ENCODE measurements around the gene TWIST2.

Gene TWIST2

DNA sequence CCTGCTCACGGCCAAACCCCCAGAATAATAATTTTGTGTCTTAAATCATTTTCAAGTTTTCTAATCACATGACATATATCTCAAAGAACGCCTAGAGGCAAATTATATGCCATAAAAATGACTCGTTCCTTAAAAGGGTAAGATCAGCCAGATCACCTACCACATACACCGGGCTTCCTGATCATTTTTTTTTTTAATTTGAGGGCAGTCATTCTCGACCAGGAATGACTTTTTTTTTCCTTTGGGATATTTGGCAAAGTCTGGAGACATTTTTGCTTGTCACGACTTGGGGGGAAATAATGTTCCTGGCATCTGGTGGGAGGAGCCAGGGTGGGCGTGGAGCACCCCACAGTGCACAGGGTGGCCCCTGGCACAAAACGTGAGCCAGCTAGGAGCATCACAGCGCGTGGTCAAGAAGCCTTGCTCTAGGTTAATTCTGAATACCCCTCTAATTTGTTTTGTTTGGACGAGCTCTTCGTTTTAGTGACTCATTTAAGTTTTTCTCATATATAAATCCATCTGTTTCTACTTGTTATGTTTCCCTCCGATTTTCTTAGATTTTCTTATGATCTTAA is 94.9 kb downstream of the TWIST2 start:
- no peaks in the 10 kb centered on the region for H3K4me1 ChIP-seq (ENCODE audit: control insufficient read depth, insufficient read depth, low read length)
- H3K9me3 ChIP-seq (ENCODE audit: control insufficient read depth, insufficient read depth, low read depth, low read length): no peaks in the 10 kb centered on the region
- no peaks in the 10 kb centered on the region for H3K36me3 ChIP-seq (ENCODE audit: control insufficient read depth, insufficient read depth, low read length)
- no peak overlapping the region for H3K27ac ChIP-seq (ENCODE audit: low read depth, low read length)
- H3K4me3 ChIP-seq (ENCODE audit: low read depth, low read length): no peak overlapping the region
- H3K9ac ChIP-seq (ENCODE audit: low read length): no peak overlapping the region
- no peaks in the 10 kb centered on the region for H3K27me3 ChIP-seq (ENCODE audit: control insufficient read depth, insufficient read depth, low read length)

DNA sequence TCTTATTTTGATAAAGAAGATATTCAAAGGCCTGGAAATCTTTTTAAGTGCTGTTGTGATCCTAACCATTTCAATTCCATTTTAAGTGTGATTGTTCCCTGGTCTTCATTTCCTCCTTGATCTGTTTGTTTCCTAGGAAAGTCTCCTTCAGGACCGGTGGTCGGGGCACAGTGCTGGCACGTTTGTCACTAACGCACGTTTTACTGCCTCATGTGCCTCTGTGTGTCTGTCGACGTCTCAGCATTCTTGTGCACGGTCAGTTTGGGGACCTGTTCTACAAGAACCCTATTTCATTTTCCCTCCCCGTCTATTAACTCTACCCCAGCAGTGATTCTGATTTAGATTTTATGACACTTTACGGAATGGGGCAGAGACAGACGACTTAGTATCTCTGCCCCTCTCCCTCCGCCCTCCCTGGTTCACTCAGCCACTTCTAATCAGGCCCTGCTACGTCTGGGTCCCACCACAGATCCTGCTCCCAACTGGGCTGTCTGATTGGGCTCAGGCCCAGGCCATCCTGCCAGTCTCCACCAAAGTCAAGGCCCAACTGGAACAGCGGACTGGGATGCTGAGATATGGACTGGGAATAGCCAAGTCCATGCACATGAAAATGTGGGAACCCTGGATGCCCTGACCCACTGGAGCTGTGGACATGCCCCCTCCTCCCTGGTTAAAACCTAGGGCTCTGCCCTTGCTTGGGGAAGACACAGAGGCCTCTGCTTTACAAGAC is 95.6 kb downstream of the TWIST2 start:
- Histone ChIP-seq H3K9ac (ENCODE audit: low read length) (no peak overlapping the region), H3K36me3 (ENCODE audit: control insufficient read depth, insufficient read depth, low read length) (no peaks in the 10 kb centered on the region), H3K27me3 (ENCODE audit: control insufficient read depth, insufficient read depth, low read length) (no peaks in the 10 kb centered on the region), H3K4me3 (ENCODE audit: low read depth, low read length) (no peak overlapping the region), H3K4me1 (ENCODE audit: control insufficient read depth, insufficient read depth, low read length) (no peaks in the 10 kb centered on the region; the same call in 1 of the 2 replicates), H3K9me3 (ENCODE audit: control insufficient read depth, insufficient read depth, low read depth, low read length) (no peaks in the 10 kb centered on the region), H3K27ac (ENCODE audit: low read depth, low read length) (no peak overlapping the region)

GRCh38 chr2:238945433-238946150 is 97.7 kb downstream of the TWIST2 start:
- Histone ChIP-seq H3K9me3 (ENCODE audit: control insufficient read depth, insufficient read depth, low read depth, low read length) (no peaks in the 10 kb centered on the region), H3K27ac (ENCODE audit: low read depth, low read length) (no peak overlapping the region), H3K9ac (ENCODE audit: low read length) (no peak overlapping the region), H3K27me3 (ENCODE audit: control insufficient read depth, insufficient read depth, low read length) (no peaks in the 10 kb centered on the region), H3K4me1 (ENCODE audit: control insufficient read depth, insufficient read depth, low read length) (no peaks in the 10 kb centered on the region; the same call in 1 of the 2 replicates), H3K4me3 (ENCODE audit: low read depth, low read length) (no peak overlapping the region), H3K36me3 (ENCODE audit: control insufficient read depth, insufficient read depth, low read length) (no peaks in the 10 kb centered on the region)

DNA sequence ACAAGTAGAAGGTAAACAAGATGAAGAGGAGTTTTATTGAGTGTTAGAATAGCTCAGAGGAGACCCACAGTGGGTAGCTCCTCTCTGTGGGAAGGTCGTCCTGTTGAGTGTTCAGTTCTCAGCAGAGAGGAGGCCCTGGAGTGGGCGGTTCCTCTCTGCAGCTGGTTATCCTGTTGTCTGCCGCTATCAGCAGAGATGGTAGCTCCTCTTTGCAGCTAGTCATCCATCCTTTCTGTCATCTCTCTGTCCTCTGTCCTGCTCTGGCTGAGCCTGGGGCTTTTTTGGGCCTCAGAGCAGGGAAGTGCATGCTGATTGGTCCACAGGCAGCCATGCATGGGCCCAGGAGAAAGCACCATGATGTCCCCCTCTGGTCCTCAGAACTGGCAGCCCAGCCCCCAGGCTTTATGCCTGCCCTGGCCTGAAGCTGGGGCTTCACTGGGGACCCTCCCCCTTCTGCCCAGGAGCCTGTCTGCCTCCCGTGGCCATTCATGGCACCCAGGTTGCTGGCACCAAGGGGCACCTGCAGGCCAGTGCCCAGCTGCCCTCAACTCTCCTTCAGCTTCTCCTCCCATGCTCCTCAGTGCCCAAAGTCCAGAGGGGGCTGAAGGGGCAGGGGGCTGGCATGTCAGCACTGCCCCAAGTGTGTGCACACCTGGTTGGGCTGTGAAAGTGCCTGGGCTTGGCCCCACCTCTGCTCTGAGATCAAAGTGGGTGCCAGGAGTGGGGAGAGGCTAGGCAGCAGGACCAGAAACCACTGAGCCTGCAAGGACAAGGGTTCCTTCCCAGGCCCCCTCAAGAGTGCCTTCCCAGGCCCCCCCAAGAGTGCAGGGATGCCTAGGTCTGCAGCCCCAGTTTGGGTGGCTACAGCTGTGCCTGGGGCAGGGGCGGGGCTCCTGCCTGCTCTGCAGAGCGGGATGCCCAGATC is 98.7 kb downstream of the TWIST2 start:
- no peak overlapping the region for H3K4me3 ChIP-seq (ENCODE audit: low read depth, low read length)
- no peak overlapping the region for H3K9ac ChIP-seq (ENCODE audit: low read length)
- H3K27ac ChIP-seq (ENCODE audit: low read depth, low read length): no peak overlapping the region
- no peaks in the 10 kb centered on the region for H3K36me3 ChIP-seq (ENCODE audit: control insufficient read depth, insufficient read depth, low read length)
- no peaks in the 10 kb centered on the region; the same call in 1 of the 2 replicates for H3K4me1 ChIP-seq (ENCODE audit: control insufficient read depth, insufficient read depth, low read length)
- H3K9me3 ChIP-seq (ENCODE audit: control insufficient read depth, insufficient read depth, low read depth, low read length): no peaks in the 10 kb centered on the region
- H3K27me3 ChIP-seq (ENCODE audit: control insufficient read depth, insufficient read depth, low read length): no peaks in the 10 kb centered on the region

GRCh38 chr2:238947243-238947760 is 99.4 kb downstream of the TWIST2 start:
- Histone ChIP-seq H3K4me1 (ENCODE audit: control insufficient read depth, insufficient read depth, low read length) (no peaks in the 10 kb centered on the region; the same call in 1 of the 2 replicates), H3K36me3 (ENCODE audit: control insufficient read depth, insufficient read depth, low read length) (no peaks in the 10 kb centered on the region), H3K9me3 (ENCODE audit: control insufficient read depth, insufficient read depth, low read depth, low read length) (no peaks in the 10 kb centered on the region), H3K4me3 (ENCODE audit: low read depth, low read length) (no peak overlapping the region), H3K27me3 (ENCODE audit: control insufficient read depth, insufficient read depth, low read length) (no peaks in the 10 kb centered on the region), H3K27ac (ENCODE audit: low read depth, low read length) (no peak overlapping the region), H3K9ac (ENCODE audit: low read length) (no peak overlapping the region)

- no peak overlapping the region for H3K27ac ChIP-seq (ENCODE audit: low read depth, low read length)
- no peak overlapping the region for H3K4me3 ChIP-seq (ENCODE audit: low read depth, low read length)
- no peak overlapping the region for H3K9ac ChIP-seq (ENCODE audit: low read length)
- no peaks in the 10 kb centered on the region for H3K9me3 ChIP-seq (ENCODE audit: control insufficient read depth, insufficient read depth, low read depth, low read length)
- H3K36me3 ChIP-seq (ENCODE audit: control insufficient read depth, insufficient read depth, low read length): no peaks in the 10 kb centered on the region
- H3K27me3 ChIP-seq (ENCODE audit: control insufficient read depth, insufficient read depth, low read length): no peaks in the 10 kb centered on the region
- no peaks in the 10 kb centered on the region; the same call in 1 of the 2 replicates for H3K4me1 ChIP-seq (ENCODE audit: control insufficient read depth, insufficient read depth, low read length)
These were observed 100.2 kb downstream of the TWIST2 start for GRCh38 chr2:238947920-238948710.

DNA sequence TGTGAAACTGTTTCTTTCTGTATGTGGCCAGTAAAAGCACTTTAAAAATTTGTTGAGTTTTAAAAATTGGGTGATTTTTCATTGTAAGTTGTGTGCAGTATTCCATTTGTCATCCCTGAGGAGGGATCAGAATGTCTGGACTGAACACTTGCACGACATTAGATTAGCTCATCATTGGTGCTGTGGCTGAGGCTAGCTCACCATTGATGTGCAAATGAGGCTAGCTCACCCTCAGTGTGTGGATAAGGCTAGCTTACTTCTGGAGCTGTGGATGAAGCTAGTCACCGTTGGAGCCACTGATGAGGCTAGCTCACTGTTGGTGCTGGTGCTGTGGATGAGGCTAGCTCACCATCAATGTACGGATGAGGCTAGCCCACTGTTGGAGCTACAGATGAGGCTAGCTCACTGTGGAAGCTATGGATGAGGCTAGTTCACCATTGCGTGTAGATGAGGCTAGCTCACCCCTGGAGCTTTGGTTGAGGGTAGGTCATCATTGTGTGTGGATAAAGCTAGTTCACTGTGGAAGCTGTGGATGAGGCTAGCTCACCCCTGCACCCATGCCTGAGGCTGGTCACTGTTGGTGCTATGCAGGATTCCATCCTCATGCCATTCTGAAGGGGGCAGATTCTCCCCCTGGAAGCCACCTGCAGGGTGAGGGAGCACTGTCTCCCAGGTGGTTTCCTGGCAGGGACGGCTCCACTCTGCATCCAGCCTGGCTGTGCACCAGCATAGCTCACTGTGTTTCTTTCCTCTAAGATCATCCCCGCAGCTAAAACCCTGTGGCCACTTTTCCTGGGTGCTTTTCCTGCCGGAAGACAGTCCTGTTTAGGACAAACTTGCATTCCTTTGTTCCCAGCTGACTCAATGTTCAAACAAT is 101.1 kb downstream of the TWIST2 start:
- Histone ChIP-seq H3K27ac (ENCODE audit: low read depth, low read length) (no peak overlapping the region), H3K36me3 (ENCODE audit: control insufficient read depth, insufficient read depth, low read length) (no peaks in the 10 kb centered on the region), H3K9ac (ENCODE audit: low read length) (no peak overlapping the region), H3K27me3 (ENCODE audit: control insufficient read depth, insufficient read depth, low read length) (no peaks in the 10 kb centered on the region), H3K9me3 (ENCODE audit: control insufficient read depth, insufficient read depth, low read depth, low read length) (no peaks in the 10 kb centered on the region), H3K4me1 (ENCODE audit: control insufficient read depth, insufficient read depth, low read length) (no peaks in the 10 kb centered on the region; the same call in 1 of the 2 replicates), H3K4me3 (ENCODE audit: low read depth, low read length) (no peak overlapping the region)

- H3K9ac ChIP-seq (ENCODE audit: low read length): no peak overlapping the region
- H3K4me3 ChIP-seq (ENCODE audit: low read depth, low read length): no peak overlapping the region
- H3K27me3 ChIP-seq (ENCODE audit: control insufficient read depth, insufficient read depth, low read length): no peaks in the 10 kb centered on the region
- no peaks in the 10 kb centered on the region; the same call in 1 of the 2 replicates for H3K4me1 ChIP-seq (ENCODE audit: control insufficient read depth, insufficient read depth, low read length)
- H3K27ac ChIP-seq (ENCODE audit: low read depth, low read length): no peak overlapping the region
- H3K36me3 ChIP-seq (ENCODE audit: control insufficient read depth, insufficient read depth, low read length): no peaks in the 10 kb centered on the region
- H3K9me3 ChIP-seq (ENCODE audit: control insufficient read depth, insufficient read depth, low read depth, low read length): no peaks in the 10 kb centered on the region
These were observed 101.9 kb downstream of the TWIST2 start for GRCh38 chr2:238949710-238950345.

- Histone ChIP-seq H3K27ac (ENCODE audit: low read depth, low read length) (no peak overlapping the region), H3K9me3 (ENCODE audit: control insufficient read depth, insufficient read depth, low read depth, low read length) (no peaks in the 10 kb centered on the region), H3K36me3 (ENCODE audit: control insufficient read depth, insufficient read depth, low read length) (no peaks in the 10 kb centered on the region), H3K9ac (ENCODE audit: low read length) (no peak overlapping the region), H3K4me3 (ENCODE audit: low read depth, low read length) (no peak overlapping the region), H3K4me1 (ENCODE audit: control insufficient read depth, insufficient read depth, low read length) (no peaks in the 10 kb centered on the region; the same call in 1 of the 2 replicates), H3K27me3 (ENCODE audit: control insufficient read depth, insufficient read depth, low read length) (no peaks in the 10 kb centered on the region)
These were observed 102.7 kb downstream of the TWIST2 start for GRCh38 chr2:238950551-238950950.

Data from HUES6 (cell line).